Stimulated activated naive B cell treated with anti-CD40 and anti-IgM and Interleukin-4, amounts not matched to agents 10 μg/mL and 1 μg/mL and 100 μg/mL, for 72 hours (primary cell): ENCODE data around the gene SUGP1.
"Not testable (repeated sequence)": the region's sequence is repeated elsewhere in the genome, so short reads cannot be mapped to it uniquely, and the experiment has no call there.

ENCODE experiments used
- ATAC-seq, 2 donors: fragments of 150-1000 bp; cut with Tn5 transposase; replicated peaks; 2 replicates each; pipeline ENCODE4 v1.10.0; 2021; ENCODE audit warnings: moderate library complexity in 1 of 2
- DNase-seq: peaks from one replicate; pipeline ENCODE4 v3.0.0; 2021
- H3K27ac Mint-ChIP-seq: one replicate; pipeline ENCODE4 v1.8.0; 2022; ENCODE audit warnings: mild to moderate bottlenecking, mixed read lengths
- H3K27me3 Mint-ChIP-seq, 2 donors: one replicate each; pipeline ENCODE4 v1.8.0; 2022; ENCODE audit warnings: mixed read lengths in 2 of 2
- H3K36me3 Mint-ChIP-seq, 2 donors: one replicate each; pipeline ENCODE4 v1.8.0; 2022; ENCODE audit warnings: mixed read lengths in 2 of 2, mild to moderate bottlenecking in 1 of 2
- H3K4me1 Mint-ChIP-seq, 2 donors: one replicate each; pipeline ENCODE4 v1.8.0; 2022; ENCODE audit warnings: mixed read lengths in 2 of 2, mild to moderate bottlenecking in 1 of 2
- H3K4me3 Mint-ChIP-seq, 2 donors: one replicate each; pipeline ENCODE4 v1.8.0; 2022; ENCODE audit warnings: mild to moderate bottlenecking in 2 of 2, mixed read lengths in 2 of 2, moderate library complexity in 1 of 2
- H3K9me3 Mint-ChIP-seq, 2 donors: one replicate each; pipeline ENCODE4 v1.8.0; 2022; ENCODE audit warnings: mixed read lengths in 2 of 2, mild to moderate bottlenecking in 1 of 2

SUGP1 gene

GRCh38 chr19:19258589-19259338 lies 61.5 kb downstream of the SUGP1 start:
- peaks cover 0 to 2% of the 10 kb centered on the region in 2 donors for H3K36me3 Mint-ChIP-seq
- H3K27ac Mint-ChIP-seq, result no peak overlapping the region
- ATAC-seq (no peak), DNase-seq (no peak)
- H3K9me3 Mint-ChIP-seq, result peaks cover 0 to 5% of the 10 kb centered on the region in 2 donors
- peaks cover 61 to 66% of the 10 kb centered on the region in 2 donors for H3K27me3 Mint-ChIP-seq
- H3K4me1 Mint-ChIP-seq, result peaks cover 16 to 17% of the 10 kb centered on the region in 2 donors
- no peak overlapping the region for H3K4me3 Mint-ChIP-seq

- Mint-ChIP-seq H3K4me3 (no peak overlapping the region), H3K36me3 (peaks cover 0 to 2% of the 10 kb centered on the region in 2 donors)
These were observed 62.3 kb downstream of the SUGP1 start for GRCh38 chr19:19257836-19258588.

DNA sequence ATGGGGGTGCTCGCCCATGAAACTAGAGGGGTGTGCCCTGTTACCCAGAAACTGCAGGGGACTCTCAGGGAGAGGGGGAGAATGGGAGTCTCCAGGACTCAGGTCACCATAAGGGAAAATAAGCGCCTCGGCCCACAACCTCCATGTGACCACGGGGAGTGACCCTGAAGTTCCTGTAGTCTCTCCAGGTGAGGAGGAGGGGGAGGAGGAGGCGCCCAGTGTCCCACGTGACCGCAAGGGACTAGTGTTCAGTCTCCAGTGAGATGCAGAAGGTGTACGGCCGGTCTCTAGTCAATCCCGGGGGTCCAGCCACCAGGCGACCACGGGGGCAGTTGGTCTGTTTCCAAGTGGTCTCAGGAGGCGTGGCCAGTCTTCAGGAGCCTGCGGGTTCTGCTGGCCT lies 63.2 kb downstream of the SUGP1 start:
- DNase-seq (no peak), ATAC-seq (no peak)
- Mint-ChIP-seq H3K9me3 (peaks cover 0 to 5% of the 10 kb centered on the region in 2 donors), H3K36me3 (peaks cover 0 to 2% of the 10 kb centered on the region in 2 donors), H3K4me3 (no peak overlapping the region), H3K4me1 (peaks cover 12 to 13% of the 10 kb centered on the region in 2 donors), H3K27ac (no peak overlapping the region), H3K27me3 (peaks cover 53 to 59% of the 10 kb centered on the region in 2 donors)

More at GRCh38 chr19:19257836-19258588, 62.3 kb downstream of the SUGP1 start:
- peaks cover 16 to 17% of the 10 kb centered on the region in 2 donors for H3K4me1 Mint-ChIP-seq
- H3K27me3 Mint-ChIP-seq, result peaks cover 58 to 62% of the 10 kb centered on the region in 2 donors
- DNase-seq (no peak), ATAC-seq (no peak)
- H3K9me3 Mint-ChIP-seq, result peaks cover 0 to 5% of the 10 kb centered on the region in 2 donors
- no peak overlapping the region for H3K27ac Mint-ChIP-seq

GRCh38 chr19:19256072-19256969 lies 64.0 kb downstream of the SUGP1 start:
- H3K4me3 Mint-ChIP-seq, result no peak overlapping the region
- peaks cover 56 to 61% of the 10 kb centered on the region in 2 donors for H3K27me3 Mint-ChIP-seq
- DNase-seq (no peak), ATAC-seq (no peak)
- H3K4me1 Mint-ChIP-seq, result peaks cover 6 to 9% of the 10 kb centered on the region in 2 donors
- peaks cover 0 to 5% of the 10 kb centered on the region in 2 donors for H3K9me3 Mint-ChIP-seq
- H3K36me3 Mint-ChIP-seq, result peaks cover 0 to 2% of the 10 kb centered on the region in 2 donors
- H3K27ac Mint-ChIP-seq, result no peak overlapping the region

DNA sequence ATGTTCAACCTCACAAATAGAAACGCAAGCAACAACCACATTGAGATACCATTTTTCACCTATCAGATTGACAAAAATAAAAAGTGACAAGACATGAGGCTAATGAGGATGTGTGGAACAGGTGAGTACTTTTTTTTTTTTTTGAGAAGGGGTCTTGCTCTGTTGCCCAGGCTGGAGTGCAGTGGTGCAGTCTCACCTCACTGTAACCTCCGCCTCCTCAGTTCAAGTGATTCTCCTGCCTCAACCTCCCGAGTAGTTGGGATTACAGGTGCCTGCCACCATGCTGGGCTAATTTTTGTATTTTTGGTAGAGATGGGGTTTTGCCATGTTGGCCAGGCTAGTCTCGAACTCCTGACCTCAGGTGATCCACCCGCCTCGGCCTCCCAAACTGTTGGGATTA lies 66.9 kb downstream of the SUGP1 start:
- not testable (repeated sequence) for H3K36me3 Mint-ChIP-seq, DNase-seq
- H3K27me3 Mint-ChIP-seq, result peaks cover 56 to 62% of the 10 kb centered on the region in 2 donors

DNA sequence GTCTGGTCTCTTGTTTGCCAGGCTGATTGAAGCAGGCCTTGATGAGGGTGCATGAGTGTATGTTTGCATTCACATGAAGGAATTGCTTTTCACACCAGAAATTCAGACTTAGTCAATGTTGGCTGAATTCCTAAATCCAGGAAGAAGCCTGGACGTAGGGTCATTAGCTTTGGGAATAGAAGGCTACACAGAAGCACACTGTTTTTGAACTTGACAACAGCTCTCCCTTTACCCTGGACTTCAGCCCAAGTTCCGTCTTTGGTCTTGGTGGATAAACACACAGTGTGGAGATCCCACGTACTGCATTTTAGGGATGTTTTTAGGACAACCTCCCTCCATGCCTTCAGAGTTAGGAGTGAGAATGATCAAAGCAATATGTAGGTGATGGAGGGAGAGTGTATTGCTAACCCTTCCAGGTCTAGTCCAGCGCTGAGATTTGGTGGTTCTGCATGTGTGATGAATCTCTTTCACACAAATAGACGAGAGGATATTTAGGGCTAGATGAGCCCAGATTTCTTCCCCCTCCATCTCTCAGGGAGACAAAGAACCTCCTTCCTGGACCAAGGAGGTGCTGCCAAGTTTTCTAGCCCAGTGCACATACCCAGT lies 70.0 kb downstream of the SUGP1 start:
- Mint-ChIP-seq H3K27me3 (peaks cover 34 to 48% of the 10 kb centered on the region in 2 donors), H3K27ac (no peak overlapping the region), H3K4me3 (no peak overlapping the region), H3K36me3 (no peaks in the 10 kb centered on the region), H3K9me3 (no peaks in the 10 kb centered on the region), H3K4me1 (no peaks in the 10 kb centered on the region)
- DNase-seq, result no peak
- no peak for ATAC-seq

More for the DNA sequence above, 66.9 kb downstream of the SUGP1 start:
- not testable (repeated sequence) for H3K27ac Mint-ChIP-seq, H3K4me1 Mint-ChIP-seq, ATAC-seq, H3K9me3 Mint-ChIP-seq, H3K4me3 Mint-ChIP-seq

GRCh38 chr19:19240476-19240875 lies 79.8 kb downstream of the SUGP1 start:
- Mint-ChIP-seq H3K27me3 (peaks cover 29 to 38% of the 10 kb centered on the region in 2 donors), H3K4me3 (no peak overlapping the region), H3K27ac (no peak overlapping the region), H3K4me1 (no peaks in the 10 kb centered on the region), H3K36me3 (peaks cover 0 to 3% of the 10 kb centered on the region in 2 donors), H3K9me3 (peaks cover 0 to 3% of the 10 kb centered on the region in 2 donors)
- no peak for DNase-seq
- ATAC-seq, result no peak

- Mint-ChIP-seq H3K36me3 (peaks cover 0 to 3% of the 10 kb centered on the region in 2 donors), H3K4me3 (no peak overlapping the region), H3K27ac (no peak overlapping the region), H3K9me3 (peaks cover 0 to 3% of the 10 kb centered on the region in 2 donors), H3K27me3 (peaks cover 26 to 35% of the 10 kb centered on the region in 2 donors), H3K4me1 (no peaks in the 10 kb centered on the region)
- DNase-seq, result no peak
- ATAC-seq, result no peak
These were observed 80.6 kb downstream of the SUGP1 start for GRCh38 chr19:19239675-19240074.

GRCh38 chr19:19238126-19238894 lies 82.0 kb downstream of the SUGP1 start:
- peaks cover 0 to 3% of the 10 kb centered on the region in 2 donors for H3K36me3 Mint-ChIP-seq
- DNase-seq (no peak), ATAC-seq (no peak)
- no peak overlapping the region for H3K4me3 Mint-ChIP-seq
- H3K27me3 Mint-ChIP-seq, result peaks cover 23 to 28% of the 10 kb centered on the region in 2 donors
- no peak overlapping the region for H3K27ac Mint-ChIP-seq
- no peaks in the 10 kb centered on the region for H3K4me1 Mint-ChIP-seq
- peaks cover 4 to 7% of the 10 kb centered on the region in 2 donors for H3K9me3 Mint-ChIP-seq

DNA sequence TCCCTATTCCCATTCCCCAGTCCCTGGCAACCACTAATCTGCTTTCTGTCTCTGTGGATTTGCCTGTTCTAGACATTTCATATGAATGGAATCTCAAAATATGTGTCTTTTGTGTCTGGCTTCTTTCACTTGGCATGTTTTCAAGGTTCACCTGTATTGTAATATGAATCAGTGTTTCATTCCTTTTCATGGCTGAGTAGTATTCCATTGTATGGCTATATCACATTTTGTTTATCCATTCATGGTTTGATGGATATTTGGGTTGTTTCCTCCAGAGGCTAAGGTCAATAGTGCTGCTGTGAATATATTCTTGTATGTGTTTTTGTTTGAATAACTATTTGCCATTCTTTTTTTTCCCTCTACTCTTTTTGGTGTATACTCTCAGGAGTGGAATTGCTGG lies 84.1 kb downstream of the SUGP1 start:
- ATAC-seq, result no peak
- peaks cover 6 to 7% of the 10 kb centered on the region in 2 donors for H3K9me3 Mint-ChIP-seq
- no peaks in the 10 kb centered on the region for H3K4me1 Mint-ChIP-seq
- H3K27ac Mint-ChIP-seq, result no peak overlapping the region
- no peak for DNase-seq
- no peak overlapping the region for H3K4me3 Mint-ChIP-seq
- H3K36me3 Mint-ChIP-seq, result peaks cover 0 to 3% of the 10 kb centered on the region in 2 donors
- peaks cover 23 to 27% of the 10 kb centered on the region in 2 donors for H3K27me3 Mint-ChIP-seq

GRCh38 chr19:19234220-19234816 lies 86.0 kb downstream of the SUGP1 start:
- Mint-ChIP-seq H3K9me3 (peaks cover 6 to 7% of the 10 kb centered on the region in 2 donors), H3K27me3 (peaks cover 16% of the 10 kb centered on the region in 2 donors), H3K4me1 (no peaks in the 10 kb centered on the region), H3K27ac (no peak overlapping the region), H3K4me3 (no peak overlapping the region), H3K36me3 (peaks cover 0 to 3% of the 10 kb centered on the region in 2 donors)
- ATAC-seq (no peak), DNase-seq (no peak)

DNA sequence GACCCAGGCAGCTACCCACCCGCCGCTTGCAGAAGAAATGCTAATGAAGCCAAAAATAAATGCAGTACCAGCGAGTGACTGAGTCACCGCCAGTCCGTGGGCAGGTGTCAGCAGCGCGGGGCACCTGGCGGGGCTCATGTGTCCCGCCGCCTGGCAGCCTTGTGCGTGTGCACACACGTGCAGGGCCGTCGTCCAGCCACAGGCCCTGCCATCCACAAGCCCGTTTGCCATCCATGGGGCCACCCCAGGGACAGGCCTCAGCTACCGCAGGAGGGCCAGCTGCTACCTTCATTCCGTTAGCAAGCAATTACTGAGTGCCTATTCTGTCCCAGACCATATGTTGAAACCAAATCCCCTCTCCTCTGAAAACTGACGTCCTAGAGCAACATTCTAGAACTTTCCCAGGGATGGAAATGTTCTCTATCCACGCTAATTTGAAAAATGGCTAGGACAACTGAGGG lies 88.0 kb downstream of the SUGP1 start:
- ATAC-seq (no peak), DNase-seq (no peak)
- no peak overlapping the region for H3K27ac Mint-ChIP-seq
- H3K4me3 Mint-ChIP-seq, result no peak overlapping the region
- H3K36me3 Mint-ChIP-seq, result peaks cover 0 to 3% of the 10 kb centered on the region in 2 donors
- peaks cover 15 to 21% of the 10 kb centered on the region in 2 donors for H3K27me3 Mint-ChIP-seq
- peaks cover 6 to 7% of the 10 kb centered on the region in 2 donors for H3K9me3 Mint-ChIP-seq
- no peaks in the 10 kb centered on the region for H3K4me1 Mint-ChIP-seq
